Liver (tissue), 9 donors: Measurements from ENCODE around the gene CYSLTR2. TPM values are rescaled to one million over a fixed set of nuclear protein-coding genes. Genes with fewer than 3 reads are reported as not detected.

Experiments
- DNase-seq: peaks from one replicate; pipeline ENCODE4 v3.0.0-alpha.2; 2017; ENCODE audit warnings: low spot score
- H3K27ac ChIP-seq, 2 donors: one replicate each; pipeline ENCODE4 v1.7.0; 2013; ENCODE audit warnings: inconsistent platforms in 2 of 2, low read length in 2 of 2, control low read depth in 1 of 2, low read depth in 1 of 2, mild to moderate bottlenecking in 1 of 2
- H3K27me3 ChIP-seq, 4 donors: one replicate each; pipeline versions ENCODE4 v1.6.1 to v1.7.0; 2013; ENCODE audit warnings: low read length in 3 of 4, inconsistent platforms in 1 of 4, mild to moderate bottlenecking in 1 of 4, moderate library complexity in 1 of 4; ENCODE audit not compliant: control insufficient read depth in 4 of 4, insufficient read depth in 4 of 4
- H3K36me3 ChIP-seq, 4 donors: one replicate each; pipeline versions ENCODE4 v1.6.1 to v1.7.0; 2013; ENCODE audit warnings: low read length in 3 of 4, mild to moderate bottlenecking in 3 of 4, low read depth in 1 of 4, moderate library complexity in 1 of 4; ENCODE audit not compliant: control insufficient read depth in 4 of 4, insufficient read depth in 3 of 4
- H3K4me1 ChIP-seq, 4 donors: one replicate each; pipeline versions ENCODE4 v1.6.1 to v1.7.0; 2013; ENCODE audit warnings: low read length in 3 of 4, mild to moderate bottlenecking in 3 of 4, moderate library complexity in 1 of 4; ENCODE audit not compliant: control insufficient read depth in 4 of 4, insufficient read depth in 4 of 4
- H3K4me3 ChIP-seq, 3 donors: one replicate each; pipeline versions ENCODE4 v1.6.1 to v1.7.0; 2013; ENCODE audit warnings: low read length in 3 of 3, control low read depth in 1 of 3, low read depth in 1 of 3, mild to moderate bottlenecking in 1 of 3
- H3K9ac ChIP-seq, 2 donors: one replicate each; pipeline ENCODE4 v1.7.0; 2013; ENCODE audit warnings: low read length in 2 of 2, mild to moderate bottlenecking in 2 of 2, moderate library complexity in 2 of 2, control low read depth in 1 of 2, low read depth in 1 of 2
- H3K9me3 ChIP-seq, 4 donors: one replicate each; pipeline versions ENCODE4 v1.6.1 to v1.7.0; 2013; ENCODE audit warnings: low read length in 3 of 4; ENCODE audit not compliant: control insufficient read depth in 4 of 4
- EGR1 ChIP-seq, 2 donors: IDR thresholded peaks; 2 replicates each; pipeline ENCODE4 v1.6.1; 2016 to 2018; ENCODE audit warnings: antibody characterized with exemption in 2 of 2, low read depth in 2 of 2
- FOXA2 ChIP-seq: IDR thresholded peaks from 2 replicates; pipeline ENCODE4 v1.6.1; 2016; ENCODE audit warnings: antibody characterized with exemption
- GABPA ChIP-seq, 2 donors: IDR thresholded peaks in 1 of 2; conservative IDR thresholded peaks in 1 of 2; 2 replicates each; pipeline ENCODE4 v1.6.1; 2016; ENCODE audit warnings: antibody characterized with exemption in 2 of 2, mild to moderate bottlenecking in 1 of 2, moderate library complexity in 1 of 2
- HNF4A ChIP-seq, 2 donors: conservative IDR thresholded peaks; 2 replicates each; pipeline ENCODE4 v1.6.1; 2016; ENCODE audit warnings: antibody characterized with exemption in 2 of 2, mild to moderate bottlenecking in 2 of 2
- HNF4G ChIP-seq: IDR thresholded peaks from 2 replicates; pipeline ENCODE4 v1.6.1; 2016; ENCODE audit warnings: antibody characterized with exemption
- JUND ChIP-seq, 2 donors: IDR thresholded peaks; 2 replicates each; pipeline ENCODE4 v1.6.1; 2016; ENCODE audit warnings: antibody characterized with exemption in 2 of 2
- NR2F2 ChIP-seq: IDR thresholded peaks from 2 replicates; pipeline ENCODE4 v1.6.1; 2016; ENCODE audit warnings: antibody characterized with exemption
- RAD21 ChIP-seq, 2 donors: IDR thresholded peaks; 2 replicates each; pipeline ENCODE4 v1.6.1; 2016; ENCODE audit warnings: antibody characterized with exemption in 2 of 2, mild to moderate bottlenecking in 2 of 2
- RXRA ChIP-seq, 2 donors: IDR thresholded peaks; 2 replicates each; pipeline ENCODE4 v1.6.1; 2017 to 2018; ENCODE audit warnings: antibody characterized with exemption in 2 of 2, mild to moderate bottlenecking in 1 of 2
- SP1 ChIP-seq: IDR thresholded peaks from 2 replicates; pipeline ENCODE4 v1.6.1; 2018; ENCODE audit warnings: antibody characterized with exemption, mild to moderate bottlenecking
- TAF1 ChIP-seq: conservative IDR thresholded peaks from 2 replicates; pipeline ENCODE4 v1.6.1; 2016; ENCODE audit warnings: antibody characterized with exemption, mild to moderate bottlenecking
- YY1 ChIP-seq: IDR thresholded peaks from 2 replicates; pipeline ENCODE4 v1.6.1; 2016; ENCODE audit warnings: antibody characterized with exemption, mild to moderate bottlenecking
- WGBS: extraction: QIAGEN DNeasy Blood & Tissue Kit; methylation state at CpG from one replicate; pipeline ENCODE4 v1.1.7; 2013; 5-methylcytosine and 5-hydroxymethylcytosine counted together
- polyA plus RNA-seq, 2 donors: library from polyadenylated mRNA; stranded (reverse) in 1 of 2; unstranded in 1 of 2; fragments of 200-250 nt in 1 of 2; fragments of >200 nt in 1 of 2; fragmentation: Nextera tagmentation in 1 of 2; extraction: Ambion mirVana in 1 of 2; gene quantifications; one replicate each; pipeline versions ENCODE4 v1.2.1 to v1.2.3, GENCODE V29; 2013 to 2015
- total RNA-seq, 2 donors: library from RNA; depleted of rRNA; stranded (reverse); fragments of >200 nt; gene quantifications; one replicate each; pipeline ENCODE4 v1.2.3, GENCODE V29; 2014
- TF ChIP-seq, protein P1 (sequence below): IDR thresholded peaks from 2 replicates; pipeline ENCODE4 v1.6.1; 2016; ENCODE audit warnings: antibody characterized with exemption
- TF ChIP-seq, protein P2 (sequence below): IDR thresholded peaks from 2 replicates; pipeline ENCODE4 v1.6.1; 2016; ENCODE audit warnings: antibody characterized with exemption
- TF ChIP-seq, protein P3 (sequence below): IDR thresholded peaks from 2 replicates; pipeline ENCODE4 v1.6.1; 2016; ENCODE audit warnings: antibody characterized with exemption
- TF ChIP-seq, protein P4 (sequence below): fragments of 150-350 bp; IDR thresholded peaks from 2 replicates; pipeline ENCODE4 v1.5.1; 2017; ENCODE audit warnings: improper control_type of control experiment, low read depth, low read length; ENCODE audit not compliant: missing input control
- TF ChIP-seq, protein P5 (sequence below): IDR thresholded peaks from 2 replicates; pipeline ENCODE4 v1.6.1; 2016; ENCODE audit warnings: antibody characterized with exemption, mild to moderate bottlenecking
- donor health status: healthy.
- donor health status: healthy.
- donor health status: healthy.
- donor health status: healthy.
- donor health status: healthy.

Gene CYSLTR2
- total and polyA plus RNA-seq, 4 donors: 0.07 to 0.37 (median 0.15) TPM

DNA sequence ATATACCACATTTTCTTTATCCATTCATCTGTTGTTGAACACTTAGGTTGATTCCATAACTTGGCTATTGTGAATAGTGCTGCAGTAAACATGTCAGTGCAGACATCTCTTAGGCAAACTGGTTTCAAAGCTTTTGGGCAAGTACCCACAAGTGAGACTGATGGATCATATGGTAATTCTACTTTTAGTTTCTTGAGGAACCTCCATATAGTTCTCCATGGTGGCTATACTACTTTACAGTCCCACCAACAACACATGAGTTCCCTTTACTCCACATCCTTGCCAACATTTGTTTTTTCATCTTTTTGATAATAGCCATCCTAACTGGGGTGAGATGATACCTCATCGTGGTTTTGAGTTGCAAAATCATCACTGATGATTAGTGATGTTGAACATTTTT is 8.5 kb downstream of the CYSLTR2 start:
- no peak for TF ChIP-seq HNF4A (conservative IDR thresholded peaks at IDR 0.05)
- no peak for TF ChIP-seq RAD21 (IDR thresholded peaks at IDR 0.05)
- no peak for TF ChIP-seq SP1
- TF ChIP-seq, protein P1, sequence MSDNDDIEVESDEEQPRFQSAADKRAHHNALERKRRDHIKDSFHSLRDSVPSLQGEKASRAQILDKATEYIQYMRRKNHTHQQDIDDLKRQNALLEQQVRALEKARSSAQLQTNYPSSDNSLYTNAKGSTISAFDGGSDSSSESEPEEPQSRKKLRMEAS: no peak
- TF ChIP-seq, protein P2, sequence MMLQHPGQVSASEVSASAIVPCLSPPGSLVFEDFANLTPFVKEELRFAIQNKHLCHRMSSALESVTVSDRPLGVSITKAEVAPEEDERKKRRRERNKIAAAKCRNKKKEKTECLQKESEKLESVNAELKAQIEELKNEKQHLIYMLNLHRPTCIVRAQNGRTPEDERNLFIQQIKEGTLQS: no peak
- no peak for TF ChIP-seq GABPA (IDR thresholded peaks at IDR 0.05 in 1 of 2, conservative IDR thresholded peaks at IDR 0.05 in 1 of 2)
- no peak for TF ChIP-seq NR2F2
- no peak for TF ChIP-seq RXRA (IDR thresholded peaks at IDR 0.05)
- no peak for TF ChIP-seq FOXA2
- TF ChIP-seq EGR1 (IDR thresholded peaks at IDR 0.05; ENCODE audit: low read depth in 2 of 2): no peak
- TF ChIP-seq JUND (IDR thresholded peaks at IDR 0.05): no peak
- no peak for TF ChIP-seq YY1
- TF ChIP-seq, protein P3, sequence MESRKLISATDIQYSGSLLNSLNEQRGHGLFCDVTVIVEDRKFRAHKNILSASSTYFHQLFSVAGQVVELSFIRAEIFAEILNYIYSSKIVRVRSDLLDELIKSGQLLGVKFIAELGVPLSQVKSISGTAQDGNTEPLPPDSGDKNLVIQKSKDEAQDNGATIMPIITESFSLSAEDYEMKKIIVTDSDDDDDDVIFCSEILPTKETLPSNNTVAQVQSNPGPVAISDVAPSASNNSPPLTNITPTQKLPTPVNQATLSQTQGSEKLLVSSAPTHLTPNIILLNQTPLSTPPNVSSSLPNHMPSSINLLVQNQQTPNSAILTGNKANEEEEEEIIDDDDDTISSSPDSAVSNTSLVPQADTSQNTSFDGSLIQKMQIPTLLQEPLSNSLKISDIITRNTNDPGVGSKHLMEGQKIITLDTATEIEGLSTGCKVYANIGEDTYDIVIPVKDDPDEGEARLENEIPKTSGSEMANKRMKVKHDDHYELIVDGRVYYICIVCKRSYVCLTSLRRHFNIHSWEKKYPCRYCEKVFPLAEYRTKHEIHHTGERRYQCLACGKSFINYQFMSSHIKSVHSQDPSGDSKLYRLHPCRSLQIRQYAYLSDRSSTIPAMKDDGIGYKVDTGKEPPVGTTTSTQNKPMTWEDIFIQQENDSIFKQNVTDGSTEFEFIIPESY: no peak
- TF ChIP-seq HNF4G: no peak
- no peak for TF ChIP-seq TAF1
- TF ChIP-seq, protein P4, sequence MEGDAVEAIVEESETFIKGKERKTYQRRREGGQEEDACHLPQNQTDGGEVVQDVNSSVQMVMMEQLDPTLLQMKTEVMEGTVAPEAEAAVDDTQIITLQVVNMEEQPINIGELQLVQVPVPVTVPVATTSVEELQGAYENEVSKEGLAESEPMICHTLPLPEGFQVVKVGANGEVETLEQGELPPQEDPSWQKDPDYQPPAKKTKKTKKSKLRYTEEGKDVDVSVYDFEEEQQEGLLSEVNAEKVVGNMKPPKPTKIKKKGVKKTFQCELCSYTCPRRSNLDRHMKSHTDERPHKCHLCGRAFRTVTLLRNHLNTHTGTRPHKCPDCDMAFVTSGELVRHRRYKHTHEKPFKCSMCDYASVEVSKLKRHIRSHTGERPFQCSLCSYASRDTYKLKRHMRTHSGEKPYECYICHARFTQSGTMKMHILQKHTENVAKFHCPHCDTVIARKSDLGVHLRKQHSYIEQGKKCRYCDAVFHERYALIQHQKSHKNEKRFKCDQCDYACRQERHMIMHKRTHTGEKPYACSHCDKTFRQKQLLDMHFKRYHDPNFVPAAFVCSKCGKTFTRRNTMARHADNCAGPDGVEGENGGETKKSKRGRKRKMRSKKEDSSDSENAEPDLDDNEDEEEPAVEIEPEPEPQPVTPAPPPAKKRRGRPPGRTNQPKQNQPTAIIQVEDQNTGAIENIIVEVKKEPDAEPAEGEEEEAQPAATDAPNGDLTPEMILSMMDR: no peak
- TF ChIP-seq, protein P5, sequence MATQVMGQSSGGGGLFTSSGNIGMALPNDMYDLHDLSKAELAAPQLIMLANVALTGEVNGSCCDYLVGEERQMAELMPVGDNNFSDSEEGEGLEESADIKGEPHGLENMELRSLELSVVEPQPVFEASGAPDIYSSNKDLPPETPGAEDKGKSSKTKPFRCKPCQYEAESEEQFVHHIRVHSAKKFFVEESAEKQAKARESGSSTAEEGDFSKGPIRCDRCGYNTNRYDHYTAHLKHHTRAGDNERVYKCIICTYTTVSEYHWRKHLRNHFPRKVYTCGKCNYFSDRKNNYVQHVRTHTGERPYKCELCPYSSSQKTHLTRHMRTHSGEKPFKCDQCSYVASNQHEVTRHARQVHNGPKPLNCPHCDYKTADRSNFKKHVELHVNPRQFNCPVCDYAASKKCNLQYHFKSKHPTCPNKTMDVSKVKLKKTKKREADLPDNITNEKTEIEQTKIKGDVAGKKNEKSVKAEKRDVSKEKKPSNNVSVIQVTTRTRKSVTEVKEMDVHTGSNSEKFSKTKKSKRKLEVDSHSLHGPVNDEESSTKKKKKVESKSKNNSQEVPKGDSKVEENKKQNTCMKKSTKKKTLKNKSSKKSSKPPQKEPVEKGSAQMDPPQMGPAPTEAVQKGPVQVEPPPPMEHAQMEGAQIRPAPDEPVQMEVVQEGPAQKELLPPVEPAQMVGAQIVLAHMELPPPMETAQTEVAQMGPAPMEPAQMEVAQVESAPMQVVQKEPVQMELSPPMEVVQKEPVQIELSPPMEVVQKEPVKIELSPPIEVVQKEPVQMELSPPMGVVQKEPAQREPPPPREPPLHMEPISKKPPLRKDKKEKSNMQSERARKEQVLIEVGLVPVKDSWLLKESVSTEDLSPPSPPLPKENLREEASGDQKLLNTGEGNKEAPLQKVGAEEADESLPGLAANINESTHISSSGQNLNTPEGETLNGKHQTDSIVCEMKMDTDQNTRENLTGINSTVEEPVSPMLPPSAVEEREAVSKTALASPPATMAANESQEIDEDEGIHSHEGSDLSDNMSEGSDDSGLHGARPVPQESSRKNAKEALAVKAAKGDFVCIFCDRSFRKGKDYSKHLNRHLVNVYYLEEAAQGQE: no peak
- H3K27ac ChIP-seq: no peak overlapping the region
- no peak for DNase-seq
- H3K4me3 ChIP-seq: no peak overlapping the region
- H3K4me1 ChIP-seq: peaks cover 0 to 6% (median 3%) of the 10 kb centered on the region in 4 donors
- H3K9ac ChIP-seq: no peak overlapping the region
- no peaks in the 10 kb centered on the region for H3K27me3 ChIP-seq
- no peaks in the 10 kb centered on the region for H3K36me3 ChIP-seq
- H3K9me3 ChIP-seq: peaks cover 0 to 2% (median 0%) of the 10 kb centered on the region in 4 donors
- WGBS: 84% methylated on average over 1 of the region's 1 CpG
